8988T (cell line): ENCODE measurements around the gene PDK3.
A peak's percentile ranks its signal among the peaks of the same experiment; 100 is the strongest.

Experiments
- DNase-seq: peaks from one replicate; pipeline ENCODE4 v3.0.0; 2011

Gene PDK3

GRCh38 chrX:24464836-24465531 lies at the start of gene PDK3:
TSS of gene PDK3 (plus strand) at chrX:24465286. CDS start at chrX:24465456, 170 bp downstream.
- DNase-seq, result peak; percentile 63

- no peak for DNase-seq
Observed at GRCh38 chrX:24415921-24416320, 49.2 kb upstream of the PDK3 start.

GRCh38 chrX:24423960-24424359 lies 41.1 kb upstream of the PDK3 start:
- DNase-seq, result no peak

GRCh38 chrX:24424948-24425347 lies 40.1 kb upstream of the PDK3 start:
- DNase-seq, result no peak

- DNase-seq, result no peak
Observed at GRCh38 chrX:24425806-24426205, 39.3 kb upstream of the PDK3 start.

GRCh38 chrX:24426340-24426913 lies 38.7 kb upstream of the PDK3 start:
- no peak for DNase-seq

GRCh38 chrX:24426921-24427746 lies 38.0 kb upstream of the PDK3 start:
- DNase-seq, result no peak

- no peak for DNase-seq
Observed at GRCh38 chrX:24427747-24428019, 37.4 kb upstream of the PDK3 start.

GRCh38 chrX:24428516-24428915 lies 36.6 kb upstream of the PDK3 start:
- DNase-seq, result no peak

GRCh38 chrX:24435060-24435459 lies 30.0 kb upstream of the PDK3 start:
- no peak for DNase-seq

GRCh38 chrX:24443918-24444317 lies 21.2 kb upstream of the PDK3 start:
- DNase-seq, result no peak

- no peak for DNase-seq
Observed at GRCh38 chrX:24444645-24445044, 20.4 kb upstream of the PDK3 start.

- no peak for DNase-seq
Observed at GRCh38 chrX:24448762-24449250, 16.3 kb upstream of the PDK3 start.

- DNase-seq, result no peak
Observed at GRCh38 chrX:24463077-24463476, 2.0 kb upstream of the PDK3 start.

GRCh38 chrX:24464498-24464835 lies 619 bp upstream of the PDK3 start:
- DNase-seq, result no peak

GRCh38 chrX:24465532-24465865 lies 413 bp downstream of the PDK3 start:
- no peak for DNase-seq

GRCh38 chrX:24466025-24466424 lies 939 bp downstream of the PDK3 start:
- no peak for DNase-seq

GRCh38 chrX:24468245-24468644 lies 3.2 kb downstream of the PDK3 start:
- DNase-seq, result no peak

GRCh38 chrX:24471808-24472207 lies 6.7 kb downstream of the PDK3 start:
- DNase-seq, result no peak

GRCh38 chrX:24475480-24475879 lies 10.4 kb downstream of the PDK3 start:
- no peak for DNase-seq

GRCh38 chrX:24478509-24478908 lies 13.4 kb downstream of the PDK3 start:
- no peak for DNase-seq

GRCh38 chrX:24479924-24480323 lies 14.8 kb downstream of the PDK3 start:
- no peak for DNase-seq

GRCh38 chrX:24480400-24480865 lies 15.3 kb downstream of the PDK3 start:
- DNase-seq, result no peak

GRCh38 chrX:24482823-24483415 lies 17.8 kb downstream of the PDK3 start:
- no peak for DNase-seq
